Astrocyte of the cerebellum (primary cell): Measurements from ENCODE around the gene PPHLN1.
"Not testable (repeated sequence)": the region's sequence is repeated elsewhere in the genome, so short reads cannot be mapped to it uniquely, and the experiment has no call there.

Experiments
- DNase-seq: peaks from one replicate; pipeline ENCODE4 v3.0.0-alpha.2; 2011; ENCODE audit warnings: low read depth
- H3K4me3 ChIP-seq: 2 replicates; pipeline ENCODE4 v1.5.1; 2011; ENCODE audit warnings: mild to moderate bottlenecking, low read depth, low read length, moderate library complexity
- in situ Hi-C: cut with HindIII; loops from 2 replicates; pipeline ENCODE4 v1.10.0; 2017; ENCODE audit warnings: low sequenced_read_pairs
- TF ChIP-seq, protein P1 (sequence below): IDR thresholded peaks from 2 replicates; pipeline ENCODE4 v1.5.1; 2012; ENCODE audit warnings: low read length, low read depth, moderate library complexity, mild to moderate bottlenecking; ENCODE audit errors: missing control alignments

The PPHLN1 gene

GRCh38 chr12:42315108-42315507, 10.9 kb upstream of the PPHLN1 start:
- no peak for DNase-seq
- no peak overlapping the region for H3K4me3 ChIP-seq
- TF ChIP-seq, protein P1, sequence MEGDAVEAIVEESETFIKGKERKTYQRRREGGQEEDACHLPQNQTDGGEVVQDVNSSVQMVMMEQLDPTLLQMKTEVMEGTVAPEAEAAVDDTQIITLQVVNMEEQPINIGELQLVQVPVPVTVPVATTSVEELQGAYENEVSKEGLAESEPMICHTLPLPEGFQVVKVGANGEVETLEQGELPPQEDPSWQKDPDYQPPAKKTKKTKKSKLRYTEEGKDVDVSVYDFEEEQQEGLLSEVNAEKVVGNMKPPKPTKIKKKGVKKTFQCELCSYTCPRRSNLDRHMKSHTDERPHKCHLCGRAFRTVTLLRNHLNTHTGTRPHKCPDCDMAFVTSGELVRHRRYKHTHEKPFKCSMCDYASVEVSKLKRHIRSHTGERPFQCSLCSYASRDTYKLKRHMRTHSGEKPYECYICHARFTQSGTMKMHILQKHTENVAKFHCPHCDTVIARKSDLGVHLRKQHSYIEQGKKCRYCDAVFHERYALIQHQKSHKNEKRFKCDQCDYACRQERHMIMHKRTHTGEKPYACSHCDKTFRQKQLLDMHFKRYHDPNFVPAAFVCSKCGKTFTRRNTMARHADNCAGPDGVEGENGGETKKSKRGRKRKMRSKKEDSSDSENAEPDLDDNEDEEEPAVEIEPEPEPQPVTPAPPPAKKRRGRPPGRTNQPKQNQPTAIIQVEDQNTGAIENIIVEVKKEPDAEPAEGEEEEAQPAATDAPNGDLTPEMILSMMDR, result no peak
- in situ Hi-C loops, result no loop called here

DNA sequence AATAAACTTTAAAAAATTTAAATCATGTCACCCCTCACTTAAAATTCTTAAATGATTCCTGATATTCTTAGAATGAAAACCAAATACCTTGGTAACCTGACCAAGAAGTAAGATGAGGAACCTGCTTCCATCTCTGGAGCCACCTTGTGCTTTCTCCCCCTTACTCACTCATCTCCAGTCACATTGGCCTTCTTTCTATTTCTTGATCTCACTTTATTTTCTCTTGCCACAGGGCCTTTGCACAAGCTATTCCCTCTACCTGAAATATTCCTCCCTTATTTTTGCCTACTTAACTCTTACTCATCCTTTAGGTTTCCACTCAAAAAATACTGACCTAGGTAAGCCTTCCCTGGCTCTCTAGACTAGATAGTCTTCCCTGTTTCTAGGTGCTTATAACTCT, 5.2 kb upstream of the PPHLN1 start:
- no peak for DNase-seq
- TF ChIP-seq, protein P1, result no peak
- in situ Hi-C loops, result no loop called here

DNA sequence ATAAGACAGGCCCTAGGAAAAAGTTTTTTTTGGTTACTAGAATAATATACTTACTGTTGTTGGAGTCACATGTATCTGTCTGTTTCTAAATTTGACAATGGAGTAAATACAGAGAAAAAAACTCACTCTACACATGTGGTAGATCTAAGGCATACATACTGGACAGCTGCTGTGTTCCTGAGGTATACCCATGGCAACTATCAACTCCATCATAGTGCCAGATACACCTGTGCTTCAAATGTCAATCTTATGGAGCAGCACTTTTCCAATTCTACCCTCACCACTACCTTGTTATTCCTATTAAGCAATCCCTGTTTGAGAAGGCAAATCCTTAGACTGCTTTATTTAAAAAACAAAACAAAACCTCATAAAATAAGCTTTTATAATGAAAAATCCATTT, 3.4 kb upstream of the PPHLN1 start:
- DNase-seq, result no peak
- in situ Hi-C loops, result no loop called here
- TF ChIP-seq, protein P1, result no peak
- H3K4me3 ChIP-seq, result no peak overlapping the region

More for the DNA sequence above, 5.2 kb upstream of the PPHLN1 start:
- no peak overlapping the region for H3K4me3 ChIP-seq

GRCh38 chr12:42323856-42324255, 2.1 kb upstream of the PPHLN1 start:
- TF ChIP-seq, protein P1, result no peak
- DNase-seq, result no peak
- in situ Hi-C loops, result no loop called here
- H3K4me3 ChIP-seq, result no peak overlapping the region

- TF ChIP-seq, protein P1, result no peak
- peak overlapping the region; percentile 70 for H3K4me3 ChIP-seq
- DNase-seq, result no peak
- in situ Hi-C loops, result loop anchor here (5.0 to 25.0 kb wide), 2 partner anchors 188 to 1363 kb away; no protein-coding TSS in a partner anchor
Observed at GRCh38 chr12:42325326-42325652, 678 bp upstream of the PPHLN1 start.

DNA sequence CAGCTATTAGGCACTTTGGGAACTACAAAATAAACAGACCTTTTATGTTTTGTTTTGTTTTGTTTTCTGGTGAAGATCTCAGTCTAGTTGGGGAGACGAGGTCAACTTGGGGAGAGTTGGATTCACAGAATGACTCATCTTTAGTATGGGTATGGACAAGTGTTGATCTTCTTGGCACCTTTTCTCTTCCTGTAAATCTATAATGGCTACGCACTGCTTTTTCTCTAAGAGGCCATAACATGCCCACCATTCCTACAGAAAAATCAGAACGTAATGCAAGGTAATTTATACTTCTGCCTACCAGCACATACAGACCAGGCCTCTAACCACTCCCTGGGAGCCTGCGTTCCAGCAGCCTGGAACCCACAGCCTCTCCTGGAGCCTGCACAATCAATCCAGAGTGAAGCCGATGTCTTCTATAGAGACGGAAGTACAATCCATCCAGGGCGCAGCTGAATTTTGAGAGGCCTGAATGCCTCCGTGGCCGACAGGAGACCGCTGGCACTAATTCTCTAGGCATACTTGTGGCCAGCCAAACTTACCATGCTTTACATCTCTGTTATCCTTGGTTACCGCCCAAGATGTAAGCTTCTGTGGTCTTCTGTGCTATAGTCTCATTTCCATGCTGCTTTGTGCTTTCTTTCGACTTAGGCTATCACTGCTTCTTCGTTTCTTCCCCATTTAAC, 717 bp downstream of the PPHLN1 start:
- in situ Hi-C loops, result loop anchor here (5.0 to 25.0 kb wide), 2 partner anchors 189 to 1364 kb away; no protein-coding TSS in a partner anchor
- TF ChIP-seq, protein P1, result no peak
- DNase-seq, result peak; percentile 81
- peak overlapping the region; percentile 70 for H3K4me3 ChIP-seq

DNA sequence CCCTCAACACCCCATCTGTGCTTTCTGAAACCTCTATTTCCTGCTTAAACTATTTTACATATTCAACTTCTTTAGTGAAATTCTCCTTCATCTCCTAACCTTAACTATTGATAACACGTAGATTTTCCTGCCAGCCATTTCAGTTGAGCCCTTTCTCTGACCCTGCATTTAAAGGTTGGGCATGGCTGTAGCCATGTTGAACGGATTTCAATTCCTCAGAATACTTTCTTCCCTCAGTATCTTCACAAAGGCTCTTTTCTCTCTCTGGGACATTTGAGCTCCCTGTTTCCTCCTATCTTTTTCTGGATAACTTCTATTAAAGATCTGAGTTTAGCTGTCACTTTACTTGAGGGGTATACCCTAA, 1.2 kb downstream of the PPHLN1 start:
- no peak for DNase-seq
- TF ChIP-seq, protein P1, result no peak
- in situ Hi-C loops, result loop anchor here (5.0 to 25.0 kb wide), 2 partner anchors 190 to 1365 kb away; no protein-coding TSS in a partner anchor
- peak overlapping the region; percentile 70 for H3K4me3 ChIP-seq

- H3K4me3 ChIP-seq, result not testable (repeated sequence)
Observed at GRCh38 chr12:42330097-42330496, 4.1 kb downstream of the PPHLN1 start.

More at GRCh38 chr12:42330097-42330496, 4.1 kb downstream of the PPHLN1 start:
- DNase-seq, result not testable (repeated sequence)
- in situ Hi-C loops, result loop anchor here (10.0 to 25.0 kb wide), 2 partner anchors 385 to 1368 kb away; no protein-coding TSS in a partner anchor
